SK-N-DZ (cell line): ENCODE data around the gene AP2A2.
"Not testable (repeated sequence)": the region's sequence is repeated elsewhere in the genome, so short reads cannot be mapped to it uniquely, and the experiment has no call there.

Experiments used
- DNase-seq: peaks from one replicate; pipeline ENCODE4 v3.0.0-alpha.2; 2015; ENCODE audit warnings: low spot score

The AP2A2 gene

GRCh38 chr11:975376-975775 lies 49.7 kb downstream of the AP2A2 start:
- DNase-seq = not testable (repeated sequence)

DNA sequence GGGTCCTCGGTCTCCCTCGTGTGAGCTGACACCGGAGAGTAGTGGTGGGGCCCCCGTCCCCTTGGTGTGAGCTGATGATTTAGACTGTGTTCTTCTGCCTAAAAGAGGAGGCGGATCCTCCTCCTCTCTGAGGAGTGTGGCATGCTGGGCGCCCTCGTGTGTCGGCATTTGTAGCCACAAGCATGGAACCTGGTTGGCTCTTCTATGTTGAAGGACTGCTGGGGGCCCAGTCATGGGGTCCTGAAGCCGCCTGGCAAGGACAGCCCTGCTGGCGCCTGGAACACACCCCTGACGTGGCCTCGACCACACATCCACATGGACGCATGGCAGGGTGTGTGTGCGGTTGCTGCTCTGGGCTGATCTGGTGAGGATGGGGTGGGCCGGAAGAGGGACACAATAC lies 50.2 kb downstream of the AP2A2 start:
- DNase-seq = no peak

DNA sequence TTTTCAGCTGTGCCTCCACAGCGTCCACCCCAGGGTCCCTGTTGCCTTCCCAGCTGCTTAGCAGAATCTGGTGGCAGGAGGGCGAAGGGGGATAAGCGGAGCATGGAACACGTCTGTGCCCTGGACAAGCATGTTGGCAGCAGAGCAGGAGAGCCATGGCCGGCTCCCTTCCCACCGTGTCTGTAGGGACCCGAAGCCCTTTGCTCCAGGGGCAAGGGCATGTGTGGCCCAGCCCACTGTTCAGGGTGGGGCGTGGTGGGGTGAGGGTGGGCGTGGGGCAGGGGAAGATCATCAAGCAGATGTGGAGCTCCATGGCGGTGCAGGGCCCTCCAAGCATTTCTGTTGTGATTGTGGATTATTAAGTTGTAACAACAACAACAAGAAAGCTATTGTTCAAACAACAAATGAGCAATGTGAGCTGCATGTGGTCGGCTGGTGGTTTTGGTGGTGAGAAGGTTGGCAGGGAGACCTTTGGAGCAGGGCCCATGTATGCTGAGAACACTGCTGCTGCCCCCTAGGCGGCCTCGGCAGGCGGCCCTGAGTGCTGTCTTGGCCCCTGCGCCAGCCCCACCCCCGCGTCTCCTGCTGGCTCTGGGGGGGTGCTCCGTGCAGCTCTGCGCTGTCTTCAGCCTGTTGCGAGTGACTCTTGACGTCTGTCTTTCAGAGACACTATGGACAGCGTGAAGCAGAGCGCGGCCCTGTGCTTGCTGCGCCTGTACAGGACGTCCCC lies 50.9 kb downstream of the AP2A2 start:
- DNase-seq = no peak

- no peak for DNase-seq
These were observed 52.4 kb downstream of the AP2A2 start for GRCh38 chr11:977830-978720.

DNA sequence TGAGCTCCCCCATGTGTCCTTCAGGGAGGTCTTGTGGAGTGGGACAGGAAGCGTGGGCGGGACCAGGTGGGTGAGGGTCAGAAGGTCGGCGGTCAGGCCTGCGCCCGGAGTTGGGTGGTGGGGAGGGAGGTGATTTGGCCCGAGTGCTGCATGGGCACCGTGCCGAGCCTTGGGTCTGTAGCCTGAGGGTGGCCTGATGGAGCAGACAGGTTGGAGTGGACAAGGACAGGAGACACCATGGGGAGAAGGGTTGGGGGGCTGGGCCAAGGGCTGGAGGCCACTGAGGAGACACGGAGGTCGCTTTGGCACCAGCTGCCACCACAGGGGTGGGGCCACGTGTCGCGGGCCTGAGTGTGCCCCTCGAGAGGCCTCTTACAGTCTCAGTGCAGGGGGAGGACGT lies 53.1 kb downstream of the AP2A2 start:
- no peak for DNase-seq

DNA sequence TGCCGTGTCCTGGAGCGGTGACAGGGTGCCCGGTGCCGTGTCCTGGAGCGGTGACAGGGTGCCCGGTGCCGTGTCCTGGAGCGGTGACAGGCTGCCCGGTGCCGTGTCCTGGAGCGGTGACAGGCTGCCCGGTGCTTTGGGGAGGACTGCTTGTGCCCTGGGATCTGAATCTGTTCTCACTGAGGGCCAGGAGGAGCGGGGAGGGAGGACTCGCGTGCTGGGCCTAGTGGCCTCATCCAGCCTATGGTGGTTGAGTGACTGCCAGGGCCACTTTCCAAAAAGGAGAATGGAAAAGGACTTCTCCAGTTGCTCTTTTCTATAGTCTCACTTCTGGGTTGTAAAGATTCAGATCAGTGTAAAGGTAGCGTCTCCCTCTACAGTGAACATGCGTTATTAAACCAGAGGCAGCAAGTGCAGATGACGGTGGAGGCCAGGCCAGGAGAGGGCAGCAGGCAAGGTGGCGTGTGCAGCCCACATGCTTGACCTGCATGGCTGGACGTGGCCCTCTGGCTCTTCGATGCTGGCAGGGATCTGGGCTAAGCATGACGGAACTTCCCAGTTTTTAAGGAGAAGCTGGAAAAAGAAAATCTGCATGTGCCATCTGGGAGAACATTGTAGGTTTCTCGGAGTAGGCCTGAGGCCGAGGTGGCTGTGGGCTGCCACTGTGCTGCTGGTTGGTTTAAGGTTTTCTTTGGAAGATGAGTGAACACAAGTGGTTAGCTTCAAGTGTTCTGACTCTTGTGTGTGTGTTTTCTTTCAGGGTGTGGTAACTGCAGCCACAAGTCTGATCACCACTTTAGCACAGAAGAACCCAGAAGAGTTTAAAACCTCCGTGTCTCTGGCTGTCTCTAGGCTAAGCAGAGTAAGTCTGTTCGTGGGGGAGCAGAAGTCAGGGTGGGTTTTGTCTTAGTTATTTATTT lies 55.0 kb downstream of the AP2A2 start:
- DNase-seq = no peak

- no peak for DNase-seq
These were observed 56.1 kb downstream of the AP2A2 start for GRCh38 chr11:981764-982163.

- no peak for DNase-seq
These were observed 58.9 kb downstream of the AP2A2 start for GRCh38 chr11:984546-984945.

DNA sequence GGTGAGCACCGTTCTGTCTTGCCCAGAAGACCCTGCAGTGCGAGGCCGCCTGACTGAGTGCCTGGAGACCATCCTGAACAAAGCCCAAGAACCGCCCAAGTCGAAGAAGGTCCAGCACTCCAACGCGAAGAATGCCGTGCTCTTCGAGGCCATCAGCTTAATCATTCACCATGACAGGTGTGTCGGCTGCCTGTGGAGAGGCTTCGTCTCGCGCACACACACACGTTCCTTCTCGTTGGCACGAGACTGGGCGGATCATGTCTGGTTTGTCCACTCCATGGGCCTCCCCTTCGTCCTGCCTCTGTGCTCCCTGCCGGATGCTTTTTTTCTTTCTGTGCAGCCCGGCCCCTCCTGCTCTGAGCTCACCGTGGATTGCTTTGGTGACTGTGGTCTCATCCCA lies 59.7 kb downstream of the AP2A2 start:
- DNase-seq = no peak

- DNase-seq = no peak
These were observed 60.2 kb downstream of the AP2A2 start for GRCh38 chr11:985848-986247.

DNA sequence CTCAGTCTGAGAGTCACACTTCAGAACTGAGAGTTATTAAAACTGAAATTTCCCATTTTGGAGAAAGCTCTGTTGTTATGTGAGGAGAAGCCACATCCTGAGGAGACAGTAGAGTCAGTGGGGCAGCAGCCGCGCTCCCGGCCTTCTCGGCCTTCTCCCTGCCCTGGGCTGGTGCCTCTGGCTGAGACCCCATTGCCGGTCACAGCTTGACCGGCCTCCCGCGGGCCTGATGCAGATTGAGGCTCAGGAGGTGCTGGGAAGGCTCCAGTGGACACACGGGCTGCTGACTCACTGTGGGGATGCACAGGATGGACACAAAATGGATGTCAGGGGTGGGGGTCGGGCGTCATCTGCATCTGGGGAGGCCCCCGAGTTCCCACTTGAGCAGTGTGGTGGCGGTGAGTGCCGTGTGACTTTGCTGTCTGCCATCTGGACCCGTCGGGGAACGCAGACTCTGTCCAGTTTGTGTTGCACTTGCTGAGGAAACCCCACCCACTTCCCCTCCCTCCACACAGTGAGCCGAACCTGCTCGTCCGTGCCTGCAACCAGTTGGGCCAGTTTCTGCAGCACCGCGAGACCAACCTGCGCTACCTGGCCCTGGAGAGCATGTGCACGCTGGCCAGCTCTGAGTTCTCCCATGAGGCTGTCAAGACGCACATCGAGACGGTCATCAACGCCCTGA lies 60.7 kb downstream of the AP2A2 start:
- DNase-seq = no peak

- DNase-seq = no peak
These were observed 61.3 kb downstream of the AP2A2 start for GRCh38 chr11:986952-987305.

DNA sequence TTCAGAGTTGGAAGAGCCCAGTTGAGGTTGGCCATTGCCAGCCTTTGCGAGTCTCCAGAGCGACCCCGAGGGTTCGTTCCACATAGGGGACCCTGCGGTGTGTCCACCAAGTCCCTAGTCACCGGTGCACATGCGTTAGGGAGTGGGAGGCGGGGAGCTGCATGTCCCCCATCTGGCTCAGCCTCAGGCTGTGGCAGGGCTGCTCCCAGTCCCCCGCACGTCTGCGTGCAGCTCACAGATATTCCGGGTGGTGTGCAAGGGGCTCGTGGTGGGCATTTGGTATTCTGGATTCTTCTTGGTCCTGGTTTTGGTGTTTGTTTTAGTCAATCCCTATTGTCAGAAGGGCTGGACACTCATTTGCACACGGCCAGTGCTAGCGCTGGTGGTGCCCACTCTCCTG lies 62.0 kb downstream of the AP2A2 start:
- no peak for DNase-seq

- DNase-seq = no peak
These were observed 64.4 kb downstream of the AP2A2 start for GRCh38 chr11:990101-990500.

DNA sequence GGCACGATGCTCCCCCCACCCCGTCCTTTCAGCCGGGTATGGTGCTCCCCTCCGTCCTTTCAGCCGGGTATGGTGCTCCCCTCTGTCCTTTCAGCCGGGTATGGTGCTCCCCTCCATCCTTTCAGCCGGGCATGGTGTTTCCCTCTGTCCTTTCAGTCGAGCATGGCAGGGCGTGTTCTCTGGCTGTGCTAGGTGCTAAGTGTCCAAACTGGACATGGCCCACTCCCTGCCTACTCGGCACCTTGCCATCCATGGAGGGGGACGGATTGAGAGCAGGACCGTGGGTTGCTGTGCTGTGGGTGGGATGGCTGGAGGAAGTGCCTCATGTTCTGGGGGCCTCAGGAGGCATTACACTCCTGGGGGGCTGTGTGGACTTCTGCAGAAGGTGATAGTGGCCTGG lies 65.4 kb downstream of the AP2A2 start:
- no peak for DNase-seq

- no peak for DNase-seq
These were observed 66.1 kb downstream of the AP2A2 start for GRCh38 chr11:991711-992307.

DNA sequence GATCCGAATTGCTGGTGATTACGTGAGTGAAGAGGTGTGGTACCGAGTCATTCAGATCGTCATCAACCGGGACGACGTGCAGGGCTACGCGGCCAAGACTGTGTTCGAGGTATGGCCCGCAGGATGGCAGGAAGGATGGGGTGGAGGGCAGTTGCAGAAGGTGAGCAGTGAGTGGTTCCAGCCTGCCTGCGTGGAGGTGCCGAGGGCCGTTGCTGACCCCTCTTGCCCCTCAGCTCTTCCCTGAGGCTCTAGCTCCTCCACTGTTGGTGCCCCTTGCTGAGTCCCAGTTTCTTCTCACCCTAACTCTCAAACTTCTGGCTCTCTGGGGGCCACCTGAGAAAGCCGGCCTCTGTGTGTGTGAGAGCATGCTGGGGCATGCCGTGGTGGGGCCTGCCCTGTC lies 66.9 kb downstream of the AP2A2 start:
- DNase-seq = no peak

GRCh38 chr11:993632-994167 lies 68.0 kb downstream of the AP2A2 start:
- DNase-seq = no peak

- DNase-seq = no peak
These were observed 69.5 kb downstream of the AP2A2 start for GRCh38 chr11:995044-995751.
